ENCODE data around the gene HOXD10. TPM values are rescaled to one million over a fixed set of nuclear protein-coding genes. Genes with fewer than 3 reads are reported as not detected.

HOXD10 gene
- total RNA-seq, 4 donors from 2014 or later = 0.56 to 1.1 (median 0.56) TPM; not detected in 1

DNA sequence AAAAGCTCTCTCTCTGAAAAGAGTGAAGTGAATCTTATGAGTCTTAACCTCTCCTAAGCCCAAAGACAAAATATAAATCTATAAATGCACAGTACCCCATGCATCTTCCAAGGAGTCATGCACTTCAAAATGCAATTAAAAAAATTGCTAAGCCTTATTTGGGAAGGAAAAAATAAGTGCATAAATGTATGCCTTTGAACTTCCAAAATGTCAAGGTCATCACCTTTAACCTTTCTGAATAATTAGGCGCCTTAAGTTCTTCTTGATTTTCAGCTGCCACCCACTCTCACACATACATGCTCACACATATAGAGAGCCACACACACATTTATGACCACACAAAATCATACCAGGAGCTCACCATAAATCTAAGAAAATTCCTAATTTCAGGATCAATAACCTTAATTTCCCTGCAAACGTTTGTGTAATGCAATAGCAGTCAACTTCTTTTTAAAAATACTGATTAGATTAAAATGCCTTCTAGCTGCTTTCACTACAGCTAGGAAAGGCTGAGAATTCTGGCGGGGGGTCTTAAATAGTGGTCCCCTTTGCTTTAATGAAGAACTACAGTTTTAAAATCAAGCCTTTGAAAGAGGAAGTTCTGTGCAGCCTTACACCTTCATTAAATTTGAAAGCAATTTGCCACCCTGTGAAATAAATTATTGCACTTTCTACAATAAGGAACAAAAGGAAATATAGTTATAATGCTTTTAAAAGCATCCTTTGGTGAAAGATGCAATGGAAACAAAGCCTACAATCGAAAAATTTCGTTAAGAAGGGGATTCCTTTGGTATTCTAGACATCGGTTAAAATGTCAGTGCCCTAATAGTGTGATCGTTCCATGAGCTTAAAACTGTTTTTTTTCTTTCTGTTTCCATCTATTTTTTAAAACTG, 5.9 kb upstream of the HOXD10 start:
- no peak for DNase-seq (ENCODE audit: low spot score)
- no peak for ATAC-seq (ENCODE audit: low FRiP score)
- no peak for TF ChIP-seq CTCF (IDR thresholded peaks at IDR 0.05)

GRCh38 chr2:176111309-176111663, 5.3 kb upstream of the HOXD10 start:
- ATAC-seq (ENCODE audit: low FRiP score) = no peak
- DNase-seq (ENCODE audit: low spot score) = no peak
- no peak for TF ChIP-seq CTCF (IDR thresholded peaks at IDR 0.05)

- TF ChIP-seq CTCF (IDR thresholded peaks at IDR 0.05) = no peak
- DNase-seq (ENCODE audit: low spot score) (no peak), ATAC-seq (ENCODE audit: low FRiP score) (no peak)
Observed at GRCh38 chr2:176111846-176112374, 4.7 kb upstream of the HOXD10 start.

GRCh38 chr2:176112375-176113302, 3.9 kb upstream of the HOXD10 start:
- no peak for ATAC-seq (ENCODE audit: low FRiP score)
- DNase-seq (ENCODE audit: low spot score) = no peak
- no peak for TF ChIP-seq CTCF (IDR thresholded peaks at IDR 0.05)

GRCh38 chr2:176114120-176114929, 2.3 kb upstream of the HOXD10 start:
- no peak for DNase-seq (ENCODE audit: low spot score)
- no peak for TF ChIP-seq CTCF (IDR thresholded peaks at IDR 0.05)
- no peak for ATAC-seq (ENCODE audit: low FRiP score)

DNA sequence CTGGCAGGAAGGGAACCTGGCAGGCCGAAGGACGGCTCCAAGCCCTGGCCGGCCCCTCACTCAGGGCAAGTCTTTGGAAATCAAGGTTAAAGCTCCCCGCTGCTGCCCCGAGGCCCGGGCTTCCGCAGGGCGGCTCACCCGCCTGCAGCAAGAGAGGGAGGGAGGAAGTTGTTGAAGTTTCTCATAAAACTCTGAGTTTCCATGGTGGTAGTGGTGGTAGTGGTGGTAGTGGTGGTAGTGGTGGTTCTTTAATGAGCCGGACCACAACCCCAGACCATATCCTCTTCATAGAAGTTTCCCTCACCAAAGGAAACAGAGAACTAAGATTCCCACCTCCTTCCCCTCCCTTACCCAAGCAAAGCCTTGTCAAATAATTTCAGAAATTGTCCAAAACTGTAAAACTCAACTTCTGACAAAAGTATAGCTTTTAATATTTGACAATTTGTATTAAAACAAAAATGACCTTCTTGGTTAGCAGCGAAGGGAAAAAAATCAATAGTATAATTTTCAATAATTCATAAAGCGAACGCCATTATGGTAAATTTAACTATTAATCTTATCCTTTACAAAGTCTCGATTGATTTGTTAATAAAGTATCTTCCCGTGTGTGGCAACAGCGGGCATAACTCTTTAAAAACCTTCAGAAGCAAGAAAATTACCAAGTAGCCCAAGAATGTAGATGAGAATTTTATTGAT, 1.5 kb upstream of the HOXD10 start:
- ATAC-seq (ENCODE audit: low FRiP score) = no peak
- TF ChIP-seq CTCF (IDR thresholded peaks at IDR 0.05) = no peak
- no peak for DNase-seq (ENCODE audit: low spot score)
